ENCODE measurements around the gene KRTAP10-2.

The KRTAP10-2 gene

GRCh38 chr21:44510508-44511218, 40.6 kb downstream of the KRTAP10-2 start:
- TF ChIP-seq CTCF (IDR thresholded peaks at IDR 0.05; ENCODE audit: extremely low read depth, missing control alignments) = peak; percentile 82

GRCh38 chr21:44510109-44510507, 41.2 kb downstream of the KRTAP10-2 start:
- no peak for DNase-seq (ENCODE audit: low spot score)
- no peak for TF ChIP-seq CTCF (IDR thresholded peaks at IDR 0.05; ENCODE audit: extremely low read depth, missing control alignments)

More at GRCh38 chr21:44510508-44511218, 40.6 kb downstream of the KRTAP10-2 start:
- DNase-seq (ENCODE audit: low spot score) = peak; percentile 90

- DNase-seq (ENCODE audit: low spot score) = no peak
- TF ChIP-seq CTCF (IDR thresholded peaks at IDR 0.05; ENCODE audit: extremely low read depth, missing control alignments) = no peak
Measured at GRCh38 chr21:44509539-44509938, 41.8 kb downstream of the KRTAP10-2 start.

GRCh38 chr21:44508711-44509445, 42.4 kb downstream of the KRTAP10-2 start:
- no peak for TF ChIP-seq CTCF (IDR thresholded peaks at IDR 0.05; ENCODE audit: extremely low read depth, missing control alignments)
- DNase-seq (ENCODE audit: low spot score) = no peak

GRCh38 chr21:44508426-44508710, 42.9 kb downstream of the KRTAP10-2 start:
- no peak for TF ChIP-seq CTCF (IDR thresholded peaks at IDR 0.05; ENCODE audit: extremely low read depth, missing control alignments)
- no peak for DNase-seq (ENCODE audit: low spot score)

GRCh38 chr21:44507673-44508425, 43.5 kb downstream of the KRTAP10-2 start:
- no peak for TF ChIP-seq CTCF (IDR thresholded peaks at IDR 0.05; ENCODE audit: extremely low read depth, missing control alignments)
- DNase-seq (ENCODE audit: low spot score) = no peak
